ENCODE measurements around the gene HYKK.

DNA sequence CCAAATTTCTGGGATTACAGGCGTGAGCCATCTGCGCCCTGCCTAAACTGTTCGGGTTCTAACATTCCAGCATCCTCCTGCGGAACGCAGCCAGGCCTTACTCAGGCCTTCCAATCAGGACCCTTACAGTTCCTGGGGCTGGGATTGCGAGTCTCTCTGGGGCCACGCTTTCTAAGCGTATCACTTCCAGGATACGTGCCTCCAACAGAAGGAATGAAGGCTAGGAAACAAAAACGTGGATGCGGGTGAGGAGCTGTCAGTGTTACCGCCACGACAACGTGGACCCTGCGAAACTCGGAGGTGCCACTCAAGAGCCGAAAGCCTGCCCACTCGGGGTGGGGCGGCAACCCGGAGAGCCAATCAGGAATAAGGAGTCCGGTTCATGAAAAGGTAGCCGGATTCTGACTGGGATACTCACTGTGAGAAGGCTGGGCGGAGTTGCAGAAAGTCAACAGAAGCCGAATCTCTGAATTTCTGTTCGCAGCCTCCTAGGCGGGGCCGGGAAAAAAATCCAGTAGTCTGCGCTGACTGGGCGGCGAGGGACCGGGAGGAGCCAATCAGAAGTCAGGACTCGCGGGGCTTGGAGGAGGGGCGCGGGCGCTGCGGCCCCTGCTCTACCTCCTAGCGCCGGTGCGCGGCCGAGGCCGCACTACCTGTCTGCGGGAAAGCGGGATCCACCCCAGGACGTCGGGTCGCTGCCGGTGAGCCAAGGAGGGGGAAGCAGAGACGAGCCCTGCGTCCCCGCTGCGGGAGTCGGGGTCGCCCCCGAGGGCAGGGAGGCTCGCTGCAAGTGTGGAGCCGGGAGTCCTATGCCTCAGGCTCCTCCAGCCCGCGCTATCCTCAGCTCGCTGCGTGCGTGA lies at the start of gene HYKK:
- TF ChIP-seq, protein P1, sequence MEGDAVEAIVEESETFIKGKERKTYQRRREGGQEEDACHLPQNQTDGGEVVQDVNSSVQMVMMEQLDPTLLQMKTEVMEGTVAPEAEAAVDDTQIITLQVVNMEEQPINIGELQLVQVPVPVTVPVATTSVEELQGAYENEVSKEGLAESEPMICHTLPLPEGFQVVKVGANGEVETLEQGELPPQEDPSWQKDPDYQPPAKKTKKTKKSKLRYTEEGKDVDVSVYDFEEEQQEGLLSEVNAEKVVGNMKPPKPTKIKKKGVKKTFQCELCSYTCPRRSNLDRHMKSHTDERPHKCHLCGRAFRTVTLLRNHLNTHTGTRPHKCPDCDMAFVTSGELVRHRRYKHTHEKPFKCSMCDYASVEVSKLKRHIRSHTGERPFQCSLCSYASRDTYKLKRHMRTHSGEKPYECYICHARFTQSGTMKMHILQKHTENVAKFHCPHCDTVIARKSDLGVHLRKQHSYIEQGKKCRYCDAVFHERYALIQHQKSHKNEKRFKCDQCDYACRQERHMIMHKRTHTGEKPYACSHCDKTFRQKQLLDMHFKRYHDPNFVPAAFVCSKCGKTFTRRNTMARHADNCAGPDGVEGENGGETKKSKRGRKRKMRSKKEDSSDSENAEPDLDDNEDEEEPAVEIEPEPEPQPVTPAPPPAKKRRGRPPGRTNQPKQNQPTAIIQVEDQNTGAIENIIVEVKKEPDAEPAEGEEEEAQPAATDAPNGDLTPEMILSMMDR (IDR thresholded peaks at IDR 0.05), result no peak
- TF ChIP-seq CBFB (CRISPR knock-in tag; IDR thresholded peaks at IDR 0.05; ENCODE audit: low read depth) (no peak), TCF7 (CRISPR knock-in tag; IDR thresholded peaks at IDR 0.05; ENCODE audit: low read depth) (no peak), IRF2 (CRISPR knock-in tag; IDR thresholded peaks at IDR 0.05; ENCODE audit: borderline replicate concordance, low read depth) (no peak), MXD4 (CRISPR knock-in tag; IDR thresholded peaks at IDR 0.05; ENCODE audit: borderline replicate concordance) (no peak)
- TF ChIP-seq, protein P2, sequence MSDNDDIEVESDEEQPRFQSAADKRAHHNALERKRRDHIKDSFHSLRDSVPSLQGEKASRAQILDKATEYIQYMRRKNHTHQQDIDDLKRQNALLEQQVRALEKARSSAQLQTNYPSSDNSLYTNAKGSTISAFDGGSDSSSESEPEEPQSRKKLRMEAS (CRISPR knock-in tag; IDR thresholded peaks at IDR 0.05), result no peak; the same call in 1 of the 2 replicates
- TF ChIP-seq, protein P3, sequence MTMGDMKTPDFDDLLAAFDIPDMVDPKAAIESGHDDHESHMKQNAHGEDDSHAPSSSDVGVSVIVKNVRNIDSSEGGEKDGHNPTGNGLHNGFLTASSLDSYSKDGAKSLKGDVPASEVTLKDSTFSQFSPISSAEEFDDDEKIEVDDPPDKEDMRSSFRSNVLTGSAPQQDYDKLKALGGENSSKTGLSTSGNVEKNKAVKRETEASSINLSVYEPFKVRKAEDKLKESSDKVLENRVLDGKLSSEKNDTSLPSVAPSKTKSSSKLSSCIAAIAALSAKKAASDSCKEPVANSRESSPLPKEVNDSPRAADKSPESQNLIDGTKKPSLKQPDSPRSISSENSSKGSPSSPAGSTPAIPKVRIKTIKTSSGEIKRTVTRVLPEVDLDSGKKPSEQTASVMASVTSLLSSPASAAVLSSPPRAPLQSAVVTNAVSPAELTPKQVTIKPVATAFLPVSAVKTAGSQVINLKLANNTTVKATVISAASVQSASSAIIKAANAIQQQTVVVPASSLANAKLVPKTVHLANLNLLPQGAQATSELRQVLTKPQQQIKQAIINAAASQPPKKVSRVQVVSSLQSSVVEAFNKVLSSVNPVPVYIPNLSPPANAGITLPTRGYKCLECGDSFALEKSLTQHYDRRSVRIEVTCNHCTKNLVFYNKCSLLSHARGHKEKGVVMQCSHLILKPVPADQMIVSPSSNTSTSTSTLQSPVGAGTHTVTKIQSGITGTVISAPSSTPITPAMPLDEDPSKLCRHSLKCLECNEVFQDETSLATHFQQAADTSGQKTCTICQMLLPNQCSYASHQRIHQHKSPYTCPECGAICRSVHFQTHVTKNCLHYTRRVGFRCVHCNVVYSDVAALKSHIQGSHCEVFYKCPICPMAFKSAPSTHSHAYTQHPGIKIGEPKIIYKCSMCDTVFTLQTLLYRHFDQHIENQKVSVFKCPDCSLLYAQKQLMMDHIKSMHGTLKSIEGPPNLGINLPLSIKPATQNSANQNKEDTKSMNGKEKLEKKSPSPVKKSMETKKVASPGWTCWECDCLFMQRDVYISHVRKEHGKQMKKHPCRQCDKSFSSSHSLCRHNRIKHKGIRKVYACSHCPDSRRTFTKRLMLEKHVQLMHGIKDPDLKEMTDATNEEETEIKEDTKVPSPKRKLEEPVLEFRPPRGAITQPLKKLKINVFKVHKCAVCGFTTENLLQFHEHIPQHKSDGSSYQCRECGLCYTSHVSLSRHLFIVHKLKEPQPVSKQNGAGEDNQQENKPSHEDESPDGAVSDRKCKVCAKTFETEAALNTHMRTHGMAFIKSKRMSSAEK (CRISPR knock-in tag; IDR thresholded peaks at IDR 0.05; ENCODE audit: borderline replicate concordance), result no peak

Measured in WTC11 (cell line).